Osteoblast (primary cell): Measurements from ENCODE around the gene CIB4. TPM values are rescaled to one million over a fixed set of nuclear protein-coding genes. Genes with fewer than 3 reads are reported as not detected.

ENCODE experiments used
- DNase-seq: peaks from one replicate; pipeline ENCODE4 v3.0.0; 2011; ENCODE audit warnings: low spot score, mixed read lengths; ENCODE audit not compliant: insufficient read length; ENCODE audit errors: missing footprints
- H2AFZ ChIP-seq: 2 replicates; pipeline ENCODE4 v1.6.0; 2011; ENCODE audit warnings: mild to moderate bottlenecking, low read length
- H3K27ac ChIP-seq: 2 replicates; pipeline ENCODE4 v1.5.1; 2011; ENCODE audit warnings: mild to moderate bottlenecking, low read depth, low read length, moderate library complexity
- H3K27me3 ChIP-seq: 2 replicates; pipeline ENCODE4 v1.6.0; 2012; ENCODE audit warnings: mild to moderate bottlenecking, control low read depth, inconsistent platforms, low read length, moderate library complexity; ENCODE audit not compliant: insufficient read depth
- H3K36me3 ChIP-seq: 2 replicates; pipeline ENCODE4 v1.5.1; 2011; ENCODE audit warnings: mild to moderate bottlenecking, low read length, control low read depth, moderate library complexity; ENCODE audit not compliant: insufficient read depth
- H3K4me1 ChIP-seq: 2 replicates; pipeline ENCODE4 v1.5.1; 2011; ENCODE audit warnings: mild to moderate bottlenecking, low read length, control low read depth, moderate library complexity; ENCODE audit not compliant: insufficient read depth
- H3K4me2 ChIP-seq: 2 replicates; pipeline ENCODE4 v1.6.0; 2011; ENCODE audit warnings: mild to moderate bottlenecking, low read length; ENCODE audit not compliant: insufficient read depth
- H3K4me3 ChIP-seq: fragments of 200-600 bp; sonication (generic); 3 replicates; pipeline ENCODE4 v1.5.1; 2012; ENCODE audit warnings: mild to moderate bottlenecking, low read length, inconsistent platforms; ENCODE audit not compliant: insufficient read depth
- H3K79me2 ChIP-seq: 2 replicates; pipeline ENCODE4 v1.6.0; 2012; ENCODE audit warnings: mild to moderate bottlenecking, low read length, control low read depth, inconsistent platforms; ENCODE audit not compliant: insufficient read depth
- H3K9me3 ChIP-seq: 2 replicates; pipeline ENCODE4 v1.5.1; 2011; ENCODE audit warnings: low read depth, low read length, control low read depth
- H4K20me1 ChIP-seq: 2 replicates; pipeline ENCODE4 v1.6.0; 2012; ENCODE audit warnings: mild to moderate bottlenecking, low read length, control low read depth; ENCODE audit not compliant: insufficient read depth
- CTCF ChIP-seq: IDR thresholded peaks from 2 replicates; pipeline ENCODE4 v1.5.1; 2011; ENCODE audit warnings: mild to moderate bottlenecking, low read depth, low read length, moderate library complexity; ENCODE audit errors: extremely low read depth
- total RNA-seq: library from RNA; depleted of rRNA; stranded (reverse); fragments of >200 nt; gene quantifications from 2 replicates; pipeline ENCODE4 v1.2.3, GENCODE V29; 2012

Gene CIB4
- not detected in 2 replicates for total RNA-seq

GRCh38 chr2:26640781-26641564 is at the start of gene CIB4:
TSS of gene CIB4 (minus strand) at chr2:26641366. CDS start at chr2:26641314, 52 bp downstream.
- Histone ChIP-seq H3K4me1 (no peaks in the 10 kb centered on the region), H3K27me3 (peaks cover 48% of the 10 kb centered on the region)

GRCh38 chr2:26687801-26688200 is 46.6 kb upstream of the CIB4 start:
- Histone ChIP-seq H3K9me3 (no peaks in the 10 kb centered on the region), H3K27me3 (peaks cover 75% of the 10 kb centered on the region), H3K27ac (no peak overlapping the region), H3K36me3 (no peaks in the 10 kb centered on the region), H3K79me2 (no peaks in the 10 kb centered on the region), H3K4me2 (no peak overlapping the region), H4K20me1 (peaks cover 3% of the 10 kb centered on the region), H2AFZ (no peak overlapping the region), H3K4me1 (no peaks in the 10 kb centered on the region), H3K4me3 (no peak overlapping the region)
- DNase-seq, result no peak
- TF ChIP-seq CTCF, result no peak

More at GRCh38 chr2:26640781-26641564, at the start of gene CIB4:
- Histone ChIP-seq H4K20me1 (no peaks in the 10 kb centered on the region), H3K9me3 (no peaks in the 10 kb centered on the region), H3K4me2 (no peak within 1 kb of the TSS), H3K36me3 (no peaks in the 10 kb centered on the region), H3K4me3 (no peak within 1 kb of the TSS), H3K79me2 (no peaks in the 10 kb centered on the region), H2AFZ (no peak within 1 kb of the TSS), H3K27ac (no peak within 1 kb of the TSS)
- no peak for TF ChIP-seq CTCF
- no peak for DNase-seq

GRCh38 chr2:26687328-26687727 is 46.2 kb upstream of the CIB4 start:
- no peak for DNase-seq
- no peak for TF ChIP-seq CTCF
- peaks cover 79% of the 10 kb centered on the region for H3K27me3 ChIP-seq

GRCh38 chr2:26685989-26686839 is 45.0 kb upstream of the CIB4 start:
- Histone ChIP-seq H3K4me2 (no peak overlapping the region), H3K9me3 (no peaks in the 10 kb centered on the region), H3K27ac (no peak overlapping the region), H3K27me3 (peaks cover 78% of the 10 kb centered on the region), H2AFZ (no peak overlapping the region), H3K4me1 (no peaks in the 10 kb centered on the region), H3K79me2 (no peaks in the 10 kb centered on the region), H3K36me3 (no peaks in the 10 kb centered on the region), H4K20me1 (no peaks in the 10 kb centered on the region), H3K4me3 (no peak overlapping the region)
- TF ChIP-seq CTCF, result no peak
- DNase-seq, result peak; percentile 51

More at GRCh38 chr2:26687328-26687727, 46.2 kb upstream of the CIB4 start:
- no peak overlapping the region for H3K4me2 ChIP-seq
- H3K4me3 ChIP-seq, result no peak overlapping the region
- H3K36me3 ChIP-seq, result no peaks in the 10 kb centered on the region
- no peaks in the 10 kb centered on the region for H3K9me3 ChIP-seq
- H2AFZ ChIP-seq, result no peak overlapping the region
- no peaks in the 10 kb centered on the region for H3K4me1 ChIP-seq
- peaks cover 3% of the 10 kb centered on the region for H4K20me1 ChIP-seq
- H3K27ac ChIP-seq, result no peak overlapping the region
- no peaks in the 10 kb centered on the region for H3K79me2 ChIP-seq
